Gastrocnemius medialis (tissue), 4 donors: ENCODE data around the gene CRIP3. TPM values are rescaled to one million over a fixed set of nuclear protein-coding genes. Genes with fewer than 3 reads are reported as not detected.

Experiments used
- ATAC-seq, 2 donors: fragments of 150-250 bp; one replicate each; pipeline ENCODE4 v1.9.1; 2016
- DNase-seq, 2 donors: peaks; one replicate each; pipeline ENCODE4 v3.0.0-alpha.2; 2019
- H3K27ac ChIP-seq, 4 donors: fragments of 200-600 bp; sonication (generic); 1 replicate in 1 of 4; 2 replicates in 3 of 4; pipeline ENCODE4 v1.5.1; 2016 to 2018; ENCODE audit warnings: mild to moderate bottlenecking in 2 of 4, moderate library complexity in 1 of 4
- H3K27me3 ChIP-seq, 3 donors: fragments of 200-600 bp; sonication (generic) in 2 of 3; 1 replicate in 1 of 3; 2 replicates in 2 of 3; pipeline versions ENCODE4 v1.5.1 to v1.6.0; 2016 to 2019; ENCODE audit warnings: mild to moderate bottlenecking in 1 of 3, moderate library complexity in 1 of 3
- H3K36me3 ChIP-seq, 2 donors: fragments of 200-600 bp; sonication (generic) in 1 of 2; one replicate each; pipeline ENCODE4 v1.5.1; 2017 to 2018
- H3K4me1 ChIP-seq, 2 donors: fragments of 200-600 bp; sonication (generic) in 1 of 2; one replicate each; pipeline ENCODE4 v1.5.1; 2016 to 2017; ENCODE audit warnings: mild to moderate bottlenecking in 2 of 2
- H3K4me3 ChIP-seq, 4 donors: fragments of 200-600 bp; sonication (generic) in 3 of 4; 1 replicate in 1 of 4; 2 replicates in 3 of 4; pipeline ENCODE4 v1.5.1; 2016 to 2019; ENCODE audit warnings: mild to moderate bottlenecking in 2 of 4
- H3K9me3 ChIP-seq, 3 donors: fragments of 200-600 bp; sonication (generic) in 2 of 3; 1 replicate in 1 of 3; 2 replicates in 2 of 3; pipeline ENCODE4 v1.5.1; 2016 to 2019
- CTCF ChIP-seq, 5 experiments: fragments of 450-650 bp in 3 of 5; fragments of 200-600 bp in 2 of 5; sonication (generic) in 2 of 5; IDR thresholded peaks in 4 of 5; conservative IDR thresholded peaks in 1 of 5; 1 replicate in 4 of 5; 2 replicates in 1 of 5; pipeline ENCODE4 v1.5.1; 2016 to 2019; ENCODE audit warnings: antibody characterized with exemption in 5 of 5, mild to moderate bottlenecking in 3 of 5, moderate library complexity in 3 of 5
- POLR2A ChIP-seq, 2 donors: fragments of 450-650 bp; IDR thresholded peaks; one replicate each; pipeline ENCODE4 v1.6.1; 2017; ENCODE audit warnings: antibody characterized with exemption in 2 of 2, mild to moderate bottlenecking in 2 of 2, moderate library complexity in 2 of 2
- in situ Hi-C, 4 donors: fragments of 200-750 bp; cut with MboI; loops; one replicate each; pipeline versions ENCODE4 v1.15.0 to v1.8.0; 2017; ENCODE audit warnings: low sequenced_read_pairs in 4 of 4
- intact Hi-C: fragments of 100-400 bp; cut with DNase I; formaldehyde crosslinking; loops from one replicate; pipeline ENCODE4 v1.15.1; 2023; ENCODE audit warnings: low total_unique reads
- total RNA-seq, 4 donors: library from RNA; depleted of rRNA; stranded (reverse); fragments of >200 nt; gene quantifications; one replicate each; pipeline versions ENCODE4 v1.1.0 to v1.2.3, GENCODE V29; 2016

CRIP3 gene
- total RNA-seq, 4 donors from 2014 or later = 0.68 TPM; not detected in 3

GRCh38 chr6:43285832-43286231, 22.8 kb downstream of the CRIP3 start:
- Histone ChIP-seq H3K4me3 (no peak overlapping the region), H3K9me3 (no peaks in the 10 kb centered on the region), H3K27me3 (peaks cover 0 to 13% (median 5%) of the 10 kb centered on the region in 3 donors), H3K27ac (no peak overlapping the region), H3K36me3 (no peaks in the 10 kb centered on the region), H3K4me1 (no peaks in the 10 kb centered on the region)
- in situ Hi-C loops = no loop called here
- intact Hi-C loops = no loop called here
- DNase-seq = no peak
- TF ChIP-seq POLR2A (IDR thresholded peaks at IDR 0.05) (no peak), CTCF (IDR thresholded peaks at IDR 0.05 in 4 of 5, conservative IDR thresholded peaks at IDR 0.05 in 1 of 5) (no peak)
- ATAC-seq = no peak

GRCh38 chr6:43284991-43285781, 23.4 kb downstream of the CRIP3 start:
- in situ Hi-C loops = no loop called here
- intact Hi-C loops = no loop called here
- peak overlapping the region in 3 of 4 donors; percentile 17 to 28 (median 20) for H3K4me3 ChIP-seq
- no peak for DNase-seq
- H3K9me3 ChIP-seq = no peaks in the 10 kb centered on the region
- H3K36me3 ChIP-seq = no peaks in the 10 kb centered on the region
- H3K27me3 ChIP-seq = peaks cover 0 to 13% (median 5%) of the 10 kb centered on the region in 3 donors
- no peak for ATAC-seq
- H3K27ac ChIP-seq = no peak overlapping the region
- TF ChIP-seq CTCF (IDR thresholded peaks at IDR 0.05 in 4 of 5, conservative IDR thresholded peaks at IDR 0.05 in 1 of 5) (no peak), POLR2A (IDR thresholded peaks at IDR 0.05) (no peak)
- no peaks in the 10 kb centered on the region for H3K4me1 ChIP-seq

GRCh38 chr6:43283905-43284304, 24.7 kb downstream of the CRIP3 start:
- Histone ChIP-seq H3K4me1 (no peaks in the 10 kb centered on the region), H3K9me3 (no peaks in the 10 kb centered on the region), H3K27ac (no peak overlapping the region), H3K4me3 (no peak overlapping the region), H3K36me3 (no peaks in the 10 kb centered on the region), H3K27me3 (peaks cover 0 to 13% (median 7%) of the 10 kb centered on the region in 3 donors)
- ATAC-seq = no peak
- DNase-seq = no peak
- in situ Hi-C loops = no loop called here
- intact Hi-C loops = no loop called here
- TF ChIP-seq POLR2A (IDR thresholded peaks at IDR 0.05) = no peak
- no peak for TF ChIP-seq CTCF (IDR thresholded peaks at IDR 0.05 in 4 of 5, conservative IDR thresholded peaks at IDR 0.05 in 1 of 5)

- DNase-seq = no peak
- Histone ChIP-seq H3K9me3 (no peaks in the 10 kb centered on the region), H3K36me3 (no peaks in the 10 kb centered on the region), H3K4me1 (no peaks in the 10 kb centered on the region), H3K27ac (no peak overlapping the region), H3K27me3 (peaks cover 0 to 13% (median 7%) of the 10 kb centered on the region in 3 donors), H3K4me3 (no peak overlapping the region)
- intact Hi-C loops = no loop called here
- in situ Hi-C loops = no loop called here
- TF ChIP-seq POLR2A (IDR thresholded peaks at IDR 0.05) (no peak), CTCF (IDR thresholded peaks at IDR 0.05 in 4 of 5, conservative IDR thresholded peaks at IDR 0.05 in 1 of 5) (no peak)
- no peak for ATAC-seq
Measured at GRCh38 chr6:43283514-43283901, 25.1 kb downstream of the CRIP3 start.
